Loucy (cell line): ENCODE results near the gene AKAP13.

Experiments used
- H2AFZ ChIP-seq: fragments of 200-600 bp; sonication (generic); 2 replicates; pipeline ENCODE4 v1.6.0; 2016; ENCODE audit warnings: antibody characterized with exemption, mild to moderate bottlenecking, low read length, moderate library complexity
- H3F3A ChIP-seq: fragments of 200-600 bp; 2 replicates; pipeline ENCODE4 v1.6.0; 2016; ENCODE audit warnings: antibody characterized with exemption, low read depth, mild to moderate bottlenecking
- H3K27me3 ChIP-seq: fragments of 200-600 bp; sonication (generic); 2 replicates; pipeline ENCODE4 v1.6.1; 2014; ENCODE audit warnings: low read length, mild to moderate bottlenecking; ENCODE audit not compliant: insufficient read depth, poor library complexity, severe bottlenecking
- H3K36me3 ChIP-seq: fragments of 200-600 bp; sonication (generic); 2 replicates; pipeline ENCODE4 v1.6.1; 2016; ENCODE audit warnings: low read length; ENCODE audit not compliant: insufficient read depth
- H3K4me1 ChIP-seq: fragments of 200-600 bp; sonication (generic); 2 replicates; pipeline ENCODE4 v1.5.1; 2014; ENCODE audit warnings: low read length, mild to moderate bottlenecking; ENCODE audit not compliant: insufficient read depth, poor library complexity, severe bottlenecking
- H3K4me2 ChIP-seq: fragments of 200-600 bp; sonication (generic); 2 replicates; pipeline ENCODE4 v1.6.0; 2014; ENCODE audit warnings: antibody characterized with exemption, low read length, low read depth, mild to moderate bottlenecking; ENCODE audit not compliant: poor library complexity, severe bottlenecking
- H3K4me3 ChIP-seq: fragments of 200-600 bp; sonication (generic); 2 replicates; pipeline ENCODE4 v1.5.1; 2014; ENCODE audit warnings: low read length, mild to moderate bottlenecking, mixed read lengths; ENCODE audit not compliant: poor library complexity, severe bottlenecking
- H3K79me2 ChIP-seq: fragments of 200-600 bp; sonication (generic); 2 replicates; pipeline ENCODE4 v1.6.1; 2014; ENCODE audit warnings: low read length; ENCODE audit not compliant: insufficient read depth
- H3K9ac ChIP-seq: fragments of 200-600 bp; sonication (generic); 2 replicates; pipeline ENCODE4 v1.6.0; 2014; ENCODE audit warnings: mild to moderate bottlenecking, low read depth, low read length, moderate library complexity; ENCODE audit not compliant: poor library complexity, severe bottlenecking
- H3K9me2 ChIP-seq: fragments of 200-600 bp; sonication (generic); replicated peaks from 2 replicates; pipeline ENCODE4 v1.6.1; 2016; ENCODE audit warnings: low read depth, low read length, mixed read lengths
- H3K9me3 ChIP-seq: fragments of 200-600 bp; sonication (generic); 2 replicates; pipeline ENCODE4 v1.6.1; 2014; ENCODE audit warnings: mild to moderate bottlenecking, antibody characterized with exemption, low read length, low read depth; ENCODE audit not compliant: insufficient read depth
- H4K20me1 ChIP-seq: fragments of 200-600 bp; sonication (generic); 2 replicates; pipeline ENCODE4 v1.6.0; 2014; ENCODE audit warnings: antibody characterized with exemption, low read length, mild to moderate bottlenecking; ENCODE audit not compliant: insufficient read depth, poor library complexity, severe bottlenecking
- EZH2phosphoT487 ChIP-seq: fragments of 200-600 bp; IDR thresholded peaks from 2 replicates; pipeline ENCODE4 v1.6.1; 2018; ENCODE audit warnings: antibody characterized with exemption, mild to moderate bottlenecking, moderate library complexity, borderline replicate concordance
- TF ChIP-seq, protein P1 (sequence below): fragments of 200-600 bp; sonication (generic); conservative IDR thresholded peaks from 2 replicates; pipeline ENCODE4 v1.5.1; 2014; ENCODE audit warnings: mild to moderate bottlenecking, antibody characterized with exemption, low read length

Gene AKAP13

GRCh38 chr15:85684174-85684710, 303.8 kb downstream of the AKAP13 start:
- Histone ChIP-seq H3K9me3 (no peaks in the 10 kb centered on the region), H3K27me3 (no peaks in the 10 kb centered on the region), H3K4me1 (peaks cover 12% of the 10 kb centered on the region), H3F3A (peaks cover 3% of the 10 kb centered on the region; the same call in 1 of the 2 replicates), H3K79me2 (no peaks in the 10 kb centered on the region), H2AFZ (no peak overlapping the region), H3K9ac (no peak overlapping the region), H3K4me2 (no peak overlapping the region), H3K9me2 (no peaks in the 10 kb centered on the region), H4K20me1 (no peaks in the 10 kb centered on the region), H3K4me3 (no peak overlapping the region), H3K36me3 (peaks cover 39% of the 10 kb centered on the region; the same call in 1 of the 2 replicates)
- TF ChIP-seq, protein P1, sequence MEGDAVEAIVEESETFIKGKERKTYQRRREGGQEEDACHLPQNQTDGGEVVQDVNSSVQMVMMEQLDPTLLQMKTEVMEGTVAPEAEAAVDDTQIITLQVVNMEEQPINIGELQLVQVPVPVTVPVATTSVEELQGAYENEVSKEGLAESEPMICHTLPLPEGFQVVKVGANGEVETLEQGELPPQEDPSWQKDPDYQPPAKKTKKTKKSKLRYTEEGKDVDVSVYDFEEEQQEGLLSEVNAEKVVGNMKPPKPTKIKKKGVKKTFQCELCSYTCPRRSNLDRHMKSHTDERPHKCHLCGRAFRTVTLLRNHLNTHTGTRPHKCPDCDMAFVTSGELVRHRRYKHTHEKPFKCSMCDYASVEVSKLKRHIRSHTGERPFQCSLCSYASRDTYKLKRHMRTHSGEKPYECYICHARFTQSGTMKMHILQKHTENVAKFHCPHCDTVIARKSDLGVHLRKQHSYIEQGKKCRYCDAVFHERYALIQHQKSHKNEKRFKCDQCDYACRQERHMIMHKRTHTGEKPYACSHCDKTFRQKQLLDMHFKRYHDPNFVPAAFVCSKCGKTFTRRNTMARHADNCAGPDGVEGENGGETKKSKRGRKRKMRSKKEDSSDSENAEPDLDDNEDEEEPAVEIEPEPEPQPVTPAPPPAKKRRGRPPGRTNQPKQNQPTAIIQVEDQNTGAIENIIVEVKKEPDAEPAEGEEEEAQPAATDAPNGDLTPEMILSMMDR: no peak
- TF ChIP-seq EZH2phosphoT487: no peak

GRCh38 chr15:85685356-85685755, 305.0 kb downstream of the AKAP13 start:
- Histone ChIP-seq H4K20me1 (no peaks in the 10 kb centered on the region), H3K4me2 (no peak overlapping the region), H3K4me1 (peaks cover 20% of the 10 kb centered on the region), H2AFZ (no peak overlapping the region), H3F3A (peaks cover 3% of the 10 kb centered on the region; the same call in 1 of the 2 replicates), H3K79me2 (peaks cover 4% of the 10 kb centered on the region), H3K27me3 (no peaks in the 10 kb centered on the region), H3K36me3 (peaks cover 36% of the 10 kb centered on the region; the same call in 1 of the 2 replicates), H3K4me3 (no peak overlapping the region), H3K9me2 (no peaks in the 10 kb centered on the region), H3K9me3 (no peaks in the 10 kb centered on the region), H3K9ac (no peak overlapping the region)
- TF ChIP-seq, protein P1: no peak
- no peak for TF ChIP-seq EZH2phosphoT487

DNA sequence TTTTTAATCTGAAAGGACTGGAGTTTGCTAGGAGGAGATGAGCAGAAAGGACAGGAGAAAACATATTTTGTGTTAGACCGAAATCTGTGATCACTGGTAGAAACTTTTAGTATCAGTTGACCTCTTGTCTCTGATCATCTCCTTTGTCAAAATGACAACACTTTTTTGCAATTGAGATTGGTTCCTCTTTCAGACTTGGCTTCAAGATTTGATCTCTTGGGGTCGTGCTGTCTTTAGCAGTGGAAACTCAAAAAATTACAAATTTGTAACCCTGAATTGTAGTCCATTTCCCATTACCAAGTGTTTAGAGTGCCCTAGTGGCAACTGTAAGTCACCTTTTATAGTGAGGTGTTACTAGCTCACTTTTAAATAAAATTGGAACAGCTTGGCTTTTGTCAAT, 306.9 kb downstream of the AKAP13 start:
- TF ChIP-seq, protein P1: no peak
- no peak for TF ChIP-seq EZH2phosphoT487
- Histone ChIP-seq H3K4me1 (peaks cover 40% of the 10 kb centered on the region), H3K9me2 (no peaks in the 10 kb centered on the region), H3K36me3 (peaks cover 33% of the 10 kb centered on the region; the same call in 1 of the 2 replicates), H3K9me3 (no peaks in the 10 kb centered on the region), H3K27me3 (no peaks in the 10 kb centered on the region), H3F3A (peaks cover 3% of the 10 kb centered on the region; the same call in 1 of the 2 replicates), H2AFZ (no peak overlapping the region), H4K20me1 (no peaks in the 10 kb centered on the region), H3K79me2 (peaks cover 24% of the 10 kb centered on the region), H3K4me3 (no peak overlapping the region), H3K9ac (no peak overlapping the region), H3K4me2 (no peak overlapping the region)
